CD4-positive, alpha-beta T cell treated with Interleukin-17A for 1 hour (primary cell): ENCODE measurements around the gene ITPKB.

ENCODE experiments used
- DNase-seq: peaks from one replicate; pipeline ENCODE4 v3.0.0-alpha.2; 2020

The ITPKB gene

GRCh38 chr1:226663327-226663704 lies 75.8 kb downstream of the ITPKB start:
- DNase-seq = no peak

GRCh38 chr1:226662642-226663326 lies 76.3 kb downstream of the ITPKB start:
- peak; percentile 90 for DNase-seq

GRCh38 chr1:226661965-226662364 lies 77.1 kb downstream of the ITPKB start:
- DNase-seq = no peak

- no peak for DNase-seq
Measured at GRCh38 chr1:226661271-226661670, 77.8 kb downstream of the ITPKB start.

- DNase-seq = peak; percentile 23
Measured at GRCh38 chr1:226660410-226661182, 78.5 kb downstream of the ITPKB start.

GRCh38 chr1:226659641-226660040 lies 79.4 kb downstream of the ITPKB start:
- no peak for DNase-seq

GRCh38 chr1:226659136-226659535 lies 79.9 kb downstream of the ITPKB start:
- no peak for DNase-seq

- DNase-seq = no peak
Measured at GRCh38 chr1:226658546-226659125, 80.4 kb downstream of the ITPKB start.

- no peak for DNase-seq
Measured at GRCh38 chr1:226657895-226658545, 81.1 kb downstream of the ITPKB start.

- peak; percentile 35 for DNase-seq
Measured at GRCh38 chr1:226656601-226657277, 82.3 kb downstream of the ITPKB start.

GRCh38 chr1:226656201-226656600 lies 82.9 kb downstream of the ITPKB start:
- DNase-seq = no peak

GRCh38 chr1:226655251-226656163 lies 83.6 kb downstream of the ITPKB start:
- DNase-seq = peak; percentile 27

GRCh38 chr1:226654668-226655055 lies 84.4 kb downstream of the ITPKB start:
- no peak for DNase-seq

GRCh38 chr1:226654046-226654667 lies 84.9 kb downstream of the ITPKB start:
- peak; percentile 31 for DNase-seq

- peak; percentile 84 for DNase-seq
Measured at GRCh38 chr1:226653311-226653921, 85.7 kb downstream of the ITPKB start.

GRCh38 chr1:226652613-226653012 lies 86.5 kb downstream of the ITPKB start:
- no peak for DNase-seq

GRCh38 chr1:226651732-226652105 lies 87.4 kb downstream of the ITPKB start:
- no peak for DNase-seq

- no peak for DNase-seq
Measured at GRCh38 chr1:226651041-226651731, 87.9 kb downstream of the ITPKB start.

GRCh38 chr1:226650236-226650841 lies 88.7 kb downstream of the ITPKB start:
- DNase-seq = no peak

GRCh38 chr1:226649780-226650179 lies 89.3 kb downstream of the ITPKB start:
- DNase-seq = peak; percentile 59
